Mucosa of rectum (tissue), 2 donors: ENCODE measurements around the gene ELOB.

Experiments used
- H3K27ac ChIP-seq, 2 donors: one replicate each; pipeline ENCODE4 v1.7.0; 2013; ENCODE audit warnings: inconsistent platforms in 2 of 2, low read depth in 2 of 2, low read length in 2 of 2
- H3K27me3 ChIP-seq, 2 donors: one replicate each; pipeline ENCODE4 v1.7.0; 2013; ENCODE audit warnings: low read length in 2 of 2; ENCODE audit not compliant: control insufficient read depth in 2 of 2, insufficient read depth in 2 of 2
- H3K36me3 ChIP-seq, 2 donors: one replicate each; pipeline ENCODE4 v1.7.0; 2013; ENCODE audit warnings: low read length in 2 of 2; ENCODE audit not compliant: control insufficient read depth in 2 of 2, insufficient read depth in 2 of 2
- H3K4me1 ChIP-seq, 2 donors: one replicate each; pipeline ENCODE4 v1.7.0; 2013; ENCODE audit warnings: low read length in 2 of 2, mild to moderate bottlenecking in 1 of 2; ENCODE audit not compliant: control insufficient read depth in 2 of 2, insufficient read depth in 2 of 2
- H3K4me3 ChIP-seq, 2 donors: one replicate each; pipeline ENCODE4 v1.7.0; 2013; ENCODE audit warnings: low read length in 2 of 2
- H3K9ac ChIP-seq, 2 donors: one replicate each; pipeline ENCODE4 v1.7.0; 2013; ENCODE audit warnings: low read length in 2 of 2, low read depth in 1 of 2, mild to moderate bottlenecking in 1 of 2
- H3K9me3 ChIP-seq, 2 donors: one replicate each; pipeline ENCODE4 v1.7.0; 2013; ENCODE audit warnings: low read length in 2 of 2; ENCODE audit not compliant: control insufficient read depth in 2 of 2
- donor health status: healthy.
- donor health status: Normal muscosa, but diverticular disease.

ELOB gene

GRCh38 chr16:2748757-2749455 is 28.2 kb downstream of the ELOB start:
- no peaks in the 10 kb centered on the region for H3K27me3 ChIP-seq
- H3K4me3 ChIP-seq, result no peak overlapping the region
- H3K27ac ChIP-seq, result no peak overlapping the region
- no peaks in the 10 kb centered on the region for H3K36me3 ChIP-seq
- H3K9me3 ChIP-seq, result no peaks in the 10 kb centered on the region
- peaks cover 4 to 7% of the 10 kb centered on the region in 2 donors for H3K4me1 ChIP-seq
- H3K9ac ChIP-seq, result no peak overlapping the region

DNA sequence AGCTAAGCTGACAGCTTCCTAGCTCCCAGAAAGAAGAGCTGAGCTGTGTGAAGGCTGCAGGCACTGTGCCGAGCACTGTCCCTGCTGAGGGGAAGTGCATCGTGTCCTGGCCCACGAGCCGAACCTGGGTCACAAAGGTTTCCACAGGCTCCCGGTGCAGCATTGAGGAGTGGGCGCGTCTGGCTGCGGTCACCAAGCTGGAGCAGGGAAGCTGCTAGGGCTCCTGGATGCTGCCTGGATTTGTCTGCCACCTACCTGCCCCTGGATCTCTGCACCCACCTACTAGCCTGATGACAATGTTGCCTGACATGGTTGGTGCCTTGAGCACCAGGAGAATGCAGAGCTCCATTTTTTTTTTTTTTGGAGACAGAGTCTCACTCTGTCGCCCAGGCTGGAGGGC is 31.1 kb downstream of the ELOB start:
- Histone ChIP-seq H3K9ac (no peak overlapping the region), H3K27me3 (no peaks in the 10 kb centered on the region), H3K27ac (no peak overlapping the region), H3K9me3 (no peaks in the 10 kb centered on the region), H3K4me3 (no peak overlapping the region), H3K4me1 (no peaks in the 10 kb centered on the region), H3K36me3 (no peaks in the 10 kb centered on the region)

- Histone ChIP-seq H3K4me3 (no peak overlapping the region), H3K27me3 (no peaks in the 10 kb centered on the region), H3K36me3 (no peaks in the 10 kb centered on the region), H3K9me3 (no peaks in the 10 kb centered on the region), H3K4me1 (no peaks in the 10 kb centered on the region), H3K27ac (no peak overlapping the region), H3K9ac (no peak overlapping the region)
Measured at GRCh38 chr16:2745116-2745890, 31.8 kb downstream of the ELOB start.

DNA sequence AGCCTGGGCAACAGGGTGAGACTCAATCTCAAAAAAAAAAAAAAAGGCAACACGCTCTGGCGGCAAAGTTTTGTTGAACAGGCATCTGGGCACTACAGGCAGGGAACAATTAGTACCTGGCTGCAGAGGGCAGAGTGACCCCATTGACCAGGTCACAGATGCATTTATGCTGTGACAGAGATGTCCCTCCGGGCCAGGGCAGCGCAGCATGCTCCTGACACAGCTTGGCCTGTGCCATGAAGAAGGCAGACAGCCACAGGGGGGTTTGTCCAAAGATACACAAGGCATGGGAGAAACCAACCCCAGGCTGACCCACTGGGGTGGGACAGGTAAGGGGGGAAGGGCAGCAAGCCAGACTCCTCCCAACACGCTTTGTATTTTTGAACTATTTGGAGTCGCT is 32.4 kb downstream of the ELOB start:
- no peak overlapping the region for H3K9ac ChIP-seq
- H3K27ac ChIP-seq, result no peak overlapping the region
- no peak overlapping the region for H3K4me3 ChIP-seq
- H3K9me3 ChIP-seq, result no peaks in the 10 kb centered on the region
- no peaks in the 10 kb centered on the region for H3K36me3 ChIP-seq
- H3K27me3 ChIP-seq, result no peaks in the 10 kb centered on the region
- no peaks in the 10 kb centered on the region for H3K4me1 ChIP-seq

DNA sequence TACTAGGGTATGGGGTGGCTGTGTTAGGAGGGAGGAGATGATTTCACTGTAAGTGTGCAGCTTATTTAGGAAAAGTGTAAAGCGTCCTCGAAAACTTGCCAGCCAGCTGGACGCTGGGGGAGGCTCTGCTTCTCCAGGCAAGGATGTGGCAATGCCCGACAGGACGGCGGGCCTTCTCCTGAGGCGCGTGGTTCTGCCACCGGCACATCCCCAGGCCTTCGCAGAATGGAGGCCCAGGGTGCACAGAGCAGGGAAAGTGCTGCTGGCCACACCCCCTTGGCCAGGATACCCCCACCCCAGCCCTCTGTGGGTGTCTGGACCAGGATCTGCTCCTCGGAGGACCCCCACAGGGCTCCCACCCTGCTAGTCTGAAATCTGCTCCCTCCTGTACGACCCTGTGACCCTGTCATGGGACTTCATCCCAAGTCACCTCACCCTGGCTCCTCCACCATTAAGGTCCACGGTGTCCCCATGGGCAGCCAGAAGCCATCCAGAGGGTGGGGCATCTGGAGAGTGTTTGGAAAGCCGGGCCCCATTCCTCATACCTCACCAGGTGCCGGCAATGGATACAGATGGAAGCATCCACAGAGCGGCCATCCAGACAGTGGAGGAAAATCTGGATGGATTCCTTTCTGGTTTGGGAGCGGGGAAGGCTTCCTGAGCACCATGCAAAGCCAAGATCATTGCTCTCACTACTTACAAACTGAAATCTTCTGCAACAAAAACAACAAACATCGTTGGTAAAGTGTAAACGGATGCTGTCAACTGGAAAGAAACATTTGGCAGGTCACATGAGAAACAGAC is 33.9 kb downstream of the ELOB start:
- Histone ChIP-seq H3K27ac (no peak overlapping the region), H3K9ac (no peak overlapping the region), H3K27me3 (no peaks in the 10 kb centered on the region), H3K4me1 (no peaks in the 10 kb centered on the region), H3K9me3 (no peaks in the 10 kb centered on the region), H3K4me3 (no peak overlapping the region), H3K36me3 (no peaks in the 10 kb centered on the region)

DNA sequence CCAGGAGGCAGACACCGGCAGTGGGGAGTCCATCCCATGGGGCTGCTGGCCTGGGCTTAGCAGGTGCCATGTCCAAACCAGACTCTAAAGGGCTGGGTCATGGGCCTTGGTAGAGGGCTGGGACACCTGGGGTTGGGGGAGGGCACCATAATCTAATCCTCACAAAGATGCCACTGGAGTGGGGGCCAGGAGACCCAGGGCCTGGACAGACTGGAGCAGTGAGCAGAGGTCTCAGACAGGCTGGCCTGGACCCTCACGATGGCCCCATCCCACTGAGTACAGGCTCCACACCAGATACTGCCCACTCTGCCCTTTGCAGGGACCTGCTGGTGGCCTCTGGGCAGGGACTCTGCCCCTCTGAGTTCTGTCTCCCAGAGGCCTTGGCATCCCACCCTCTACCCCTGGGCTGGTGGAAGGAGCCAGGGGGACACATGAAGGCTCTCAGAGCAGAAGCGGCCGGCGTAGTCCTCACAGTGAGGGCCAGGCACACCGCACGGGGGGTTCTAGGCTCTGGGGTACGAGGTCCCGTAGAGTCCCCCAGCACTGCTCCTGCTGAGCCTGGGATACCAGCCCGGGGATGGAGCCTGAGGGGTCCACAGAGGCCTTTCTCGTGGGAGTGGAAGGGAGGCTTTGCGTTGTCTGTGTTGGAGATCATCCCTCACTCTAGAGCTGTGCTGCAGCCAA is 34.6 kb downstream of the ELOB start:
- Histone ChIP-seq H3K4me1 (no peaks in the 10 kb centered on the region), H3K27ac (no peak overlapping the region), H3K4me3 (no peak overlapping the region), H3K9me3 (no peaks in the 10 kb centered on the region), H3K27me3 (no peaks in the 10 kb centered on the region), H3K36me3 (no peaks in the 10 kb centered on the region), H3K9ac (no peak overlapping the region)

- Histone ChIP-seq H3K4me3 (no peak overlapping the region), H3K4me1 (no peaks in the 10 kb centered on the region), H3K9me3 (no peaks in the 10 kb centered on the region), H3K27me3 (no peaks in the 10 kb centered on the region), H3K9ac (no peak overlapping the region), H3K27ac (no peak overlapping the region), H3K36me3 (no peaks in the 10 kb centered on the region)
Measured at GRCh38 chr16:2741168-2741567, 35.9 kb downstream of the ELOB start.

- Histone ChIP-seq H3K4me1 (no peaks in the 10 kb centered on the region), H3K27me3 (no peaks in the 10 kb centered on the region), H3K36me3 (no peaks in the 10 kb centered on the region), H3K9me3 (no peaks in the 10 kb centered on the region), H3K27ac (no peak overlapping the region), H3K4me3 (no peak overlapping the region), H3K9ac (no peak overlapping the region)
Measured at GRCh38 chr16:2740476-2740875, 36.6 kb downstream of the ELOB start.

- no peak overlapping the region for H3K27ac ChIP-seq
- H3K27me3 ChIP-seq, result no peaks in the 10 kb centered on the region
- H3K9ac ChIP-seq, result no peak overlapping the region
- H3K4me1 ChIP-seq, result no peaks in the 10 kb centered on the region
- H3K36me3 ChIP-seq, result no peaks in the 10 kb centered on the region
- H3K9me3 ChIP-seq, result no peaks in the 10 kb centered on the region
- H3K4me3 ChIP-seq, result no peak overlapping the region
Measured at GRCh38 chr16:2739625-2740430, 37.3 kb downstream of the ELOB start.
